ENCODE results near the gene KIF25.

Gene KIF25

GRCh38 chr6:167997642-167998041 lies at the start of gene KIF25:
Gene KIF25 (plus strand): TSS chr6:167997671. CDS start chr6:168029586, 31,915 bp downstream.
- DNase-seq (ENCODE audit: low read depth), result no peak

GRCh38 chr6:167947716-167948115 lies 49.8 kb upstream of the KIF25 start:
- DNase-seq (ENCODE audit: low read depth), result no peak

- no peak for DNase-seq (ENCODE audit: low read depth)
These were observed 48.8 kb upstream of the KIF25 start for GRCh38 chr6:167948716-167949115.

GRCh38 chr6:167949121-167949684 lies 48.3 kb upstream of the KIF25 start:
- DNase-seq (ENCODE audit: low read depth), result no peak

- DNase-seq (ENCODE audit: low read depth), result no peak
These were observed 45.5 kb upstream of the KIF25 start for GRCh38 chr6:167951781-167952511.

- no peak for DNase-seq (ENCODE audit: low read depth)
These were observed 45.0 kb upstream of the KIF25 start for GRCh38 chr6:167952512-167952859.

GRCh38 chr6:167953551-167953950 lies 43.9 kb upstream of the KIF25 start:
- DNase-seq (ENCODE audit: low read depth), result no peak

GRCh38 chr6:167954151-167954550 lies 43.3 kb upstream of the KIF25 start:
- no peak for DNase-seq (ENCODE audit: low read depth)

GRCh38 chr6:167956491-167956890 lies 41.0 kb upstream of the KIF25 start:
- DNase-seq (ENCODE audit: low read depth), result no peak

GRCh38 chr6:167956983-167957492 lies 40.4 kb upstream of the KIF25 start:
- DNase-seq (ENCODE audit: low read depth), result no peak

- DNase-seq (ENCODE audit: low read depth), result no peak
These were observed 39.8 kb upstream of the KIF25 start for GRCh38 chr6:167957626-167958025.

- DNase-seq (ENCODE audit: low read depth), result no peak
These were observed 36.9 kb upstream of the KIF25 start for GRCh38 chr6:167960579-167960978.

- no peak for DNase-seq (ENCODE audit: low read depth)
These were observed 34.8 kb upstream of the KIF25 start for GRCh38 chr6:167962711-167963110.

GRCh38 chr6:167963589-167964057 lies 33.8 kb upstream of the KIF25 start:
- DNase-seq (ENCODE audit: low read depth), result no peak

GRCh38 chr6:167965592-167966539 lies 31.6 kb upstream of the KIF25 start:
- no peak for DNase-seq (ENCODE audit: low read depth)

GRCh38 chr6:167966540-167966905 lies 30.9 kb upstream of the KIF25 start:
- DNase-seq (ENCODE audit: low read depth), result no peak

- DNase-seq (ENCODE audit: low read depth), result no peak
These were observed 29.4 kb upstream of the KIF25 start for GRCh38 chr6:167968091-167968490.

GRCh38 chr6:167970230-167970629 lies 27.2 kb upstream of the KIF25 start:
- DNase-seq (ENCODE audit: low read depth), result no peak

- DNase-seq (ENCODE audit: low read depth), result no peak
These were observed 25.3 kb upstream of the KIF25 start for GRCh38 chr6:167972193-167972592.

- DNase-seq (ENCODE audit: low read depth), result no peak
These were observed 24.2 kb upstream of the KIF25 start for GRCh38 chr6:167973148-167973885.

GRCh38 chr6:167974640-167975344 lies 22.7 kb upstream of the KIF25 start:
- no peak for DNase-seq (ENCODE audit: low read depth)
